K562 (cell line): ENCODE results near the gene PKDCC. TPM values are rescaled to one million over a fixed set of nuclear protein-coding genes. Genes with fewer than 3 reads are reported as not detected.

Source experiments
- ATAC-seq: fragments of 200-7000 bp; cut with Tn5 transposase; 3 replicates; pipeline ENCODE4 v1.9.1; 2020; ENCODE audit warnings: moderate library complexity
- BruUV-seq: library from RNA; stranded (reverse); fragments of 400-500 nt; replicated peaks from 2 replicates; lab custom pipeline; 2021; lab: Mats Ljungman, UMichigan
- CTCF ChIA-PET: fragments of 300-600 bp; formaldehyde crosslinking; extraction: SDS; loops from one replicate; lab custom pipeline; 2021; ENCODE audit warnings: low intra/inter-chr PET ratio; lab: Yijun Ruan, JAX
- POLR2A ChIA-PET: fragments of 300-600, 350-650 bp; sonication (Branson Sonifier 250); formaldehyde crosslinking; extraction: SDS; loops from one replicate; lab custom pipeline; 2021; ENCODE audit warnings: antibody characterized with exemption, inconsistent platforms; lab: Yijun Ruan, JAX
- DNase-seq, 4 experiments: peaks; one replicate each; pipeline versions ENCODE4 v3.0.0 to v3.0.0-alpha.2; 2011 to 2018; ENCODE audit warnings: low spot score in 3 of 4, mixed read lengths in 3 of 4; ENCODE audit errors: extremely low read depth in 1 of 4
- FAIRE-seq: peaks from 2 replicates; lab custom pipeline; 2011; peaks lifted over from hg19 to GRCh38; lab: Jason Lieb, UNC
- H2AFZ ChIP-seq: 2 replicates; pipeline ENCODE4 v1.6.0; 2011; ENCODE audit warnings: low read depth, low read length, control low read depth, inconsistent platforms
- H3K27ac ChIP-seq: fragments of 200-600 bp; 3 replicates; pipeline ENCODE4 v1.8.0; 2011; ENCODE audit warnings: low read depth, mild to moderate bottlenecking, control low read depth, inconsistent platforms, low read length, moderate library complexity, mixed read lengths; ENCODE audit errors: extremely low read depth
- H3K27me3 ChIP-seq, 2 experiments: fragments of 300-600 bp in 1 of 2; 2 replicates in 1 of 2; 3 replicates in 1 of 2; pipeline versions ENCODE4 v1.6.0 to v1.8.0; 2011; ENCODE audit warnings: inconsistent platforms in 2 of 2, low read length in 2 of 2, mild to moderate bottlenecking in 1 of 2, mixed read lengths in 1 of 2, moderate library complexity in 1 of 2; ENCODE audit not compliant: control insufficient read depth in 2 of 2, insufficient read depth in 2 of 2
- H3K36me3 ChIP-seq: fragments of 300-600 bp; 3 replicates; pipeline ENCODE4 v1.8.0; 2011; ENCODE audit warnings: mild to moderate bottlenecking, low read length, inconsistent platforms; ENCODE audit not compliant: control insufficient read depth, insufficient read depth
- H3K4me1 ChIP-seq, 2 experiments: fragments of 200-600 bp in 1 of 2; replicated peaks in 1 of 2; 2 replicates in 1 of 2; 3 replicates in 1 of 2; pipeline versions ENCODE4 v1.5.1 to v1.8.0; 2011; ENCODE audit warnings: inconsistent platforms in 2 of 2, low read length in 2 of 2, mild to moderate bottlenecking in 1 of 2, mixed read lengths in 1 of 2, moderate library complexity in 1 of 2; ENCODE audit not compliant: control insufficient read depth in 2 of 2, insufficient read depth in 2 of 2
- H3K4me2 ChIP-seq: 2 replicates; pipeline ENCODE4 v1.6.1; 2011; ENCODE audit warnings: low read length, control low read depth, inconsistent platforms, mixed read lengths; ENCODE audit not compliant: insufficient read depth
- H3K4me3 ChIP-seq: fragments of 200-600 bp; sonication (generic), shearing (Covaris generic); 2 replicates; pipeline ENCODE4 v1.5.1; 2016; ENCODE audit warnings: control low read depth, inconsistent platforms
- H3K79me2 ChIP-seq: fragments of 200-600 bp; 3 replicates; pipeline ENCODE4 v1.8.0; 2011; ENCODE audit warnings: low read length, inconsistent platforms; ENCODE audit not compliant: control insufficient read depth, insufficient read depth
- H3K9ac ChIP-seq, 2 experiments: 2 replicates each; pipeline versions ENCODE4 v1.6.0 to v1.6.1; 2011; ENCODE audit warnings: low read depth in 2 of 2, low read length in 2 of 2, control low read depth in 1 of 2, inconsistent platforms in 1 of 2, mild to moderate bottlenecking in 1 of 2, mixed read lengths in 1 of 2; ENCODE audit not compliant: insufficient read depth in 1 of 2
- H3K9me1 ChIP-seq: one replicate; pipeline ENCODE4 v1.6.0; 2011; ENCODE audit warnings: inconsistent platforms, mild to moderate bottlenecking, low read length, moderate library complexity; ENCODE audit not compliant: control insufficient read depth, insufficient read depth
- H3K9me3 ChIP-seq: replicated peaks from 2 replicates; pipeline ENCODE4 v1.5.1; 2011; ENCODE audit warnings: low read depth, low read length, inconsistent platforms; ENCODE audit not compliant: control insufficient read depth, insufficient read depth
- H4K20me1 ChIP-seq: replicated peaks from 2 replicates; pipeline ENCODE4 v1.6.1; 2011; ENCODE audit warnings: low read length, inconsistent platforms, mixed read lengths; ENCODE audit not compliant: control insufficient read depth, insufficient read depth
- IFI16 ChIP-seq: fragments of 250-450 bp; sonication (Bioruptor Pico); IDR thresholded peaks from 2 replicates; pipeline ENCODE4 v2.1.2; 2022; ENCODE audit warnings: mild to moderate bottlenecking, inconsistent platforms
- WGBS: fragments of 100-300 bp; shearing (Covaris generic); methylation state at CpG from one replicate; pipeline ENCODE4 v1.1.6; 2016; ENCODE audit warnings: low coverage, mixed read lengths; ENCODE audit not compliant: insufficient coverage; ENCODE audit errors: missing lambda C conversion rate; 5-methylcytosine and 5-hydroxymethylcytosine counted together
- in situ Hi-C: fragments of 300-500 bp; cut with MboI; formaldehyde crosslinking; loops from 4 replicates; pipeline ENCODE4 v1.15.0; 2018; ENCODE audit warnings: inconsistent platforms, mixed read lengths
- intact Hi-C: fragments of 100-400 bp; cut with micrococcal nuclease; formaldehyde crosslinking; loops from 2 replicates; pipeline ENCODE4 v1.14.2; 2022
- polyA plus RNA-seq, 8 experiments: library from polyadenylated mRNA; depleted of rRNA in 4 of 8; stranded (reverse) in 5 of 8; unstranded in 3 of 8; fragments of >200 nt; fragmentation: Nextera tagmentation in 2 of 8; fragmentation: Illumina TruSeq in 1 of 8; extraction: Ambion mirVana in 2 of 8; extraction: Trizol in 1 of 8; gene quantifications; 2 replicates each; pipeline versions ENCODE4 v1.2.1 to v1.2.3, GENCODE V29; 2011 to 2014; ENCODE audit warnings: inconsistent platforms in 1 of 8, missing spikeins in 1 of 8
- total RNA-seq, 7 experiments: library from RNA; depleted of rRNA in 6 of 7; stranded (reverse); fragments of >200 nt in 6 of 7; fragmentation: Illumina TruSeq in 2 of 7; extraction: Trizol in 2 of 7; gene quantifications; 2 replicates each; pipeline versions ENCODE4 v1.2.1 to v1.2.3, GENCODE V29; 2011 to 2021; ENCODE audit warnings: low replicate concordance in 1 of 7
- TF ChIP-seq, protein P1 (sequence below): fragments of 450-650 bp; IDR thresholded peaks from 2 replicates; pipeline ENCODE4 v1.6.1; 2018; ENCODE audit not compliant: partially characterized antibody

PKDCC gene
- total and polyA plus RNA-seq, 9 of the 15 experiments (the other 6 are each of a cell fraction or from before 2014, with no cell fraction given) = 0.62 to 14.8 (median 1.3) TPM; not detected in 2

DNA sequence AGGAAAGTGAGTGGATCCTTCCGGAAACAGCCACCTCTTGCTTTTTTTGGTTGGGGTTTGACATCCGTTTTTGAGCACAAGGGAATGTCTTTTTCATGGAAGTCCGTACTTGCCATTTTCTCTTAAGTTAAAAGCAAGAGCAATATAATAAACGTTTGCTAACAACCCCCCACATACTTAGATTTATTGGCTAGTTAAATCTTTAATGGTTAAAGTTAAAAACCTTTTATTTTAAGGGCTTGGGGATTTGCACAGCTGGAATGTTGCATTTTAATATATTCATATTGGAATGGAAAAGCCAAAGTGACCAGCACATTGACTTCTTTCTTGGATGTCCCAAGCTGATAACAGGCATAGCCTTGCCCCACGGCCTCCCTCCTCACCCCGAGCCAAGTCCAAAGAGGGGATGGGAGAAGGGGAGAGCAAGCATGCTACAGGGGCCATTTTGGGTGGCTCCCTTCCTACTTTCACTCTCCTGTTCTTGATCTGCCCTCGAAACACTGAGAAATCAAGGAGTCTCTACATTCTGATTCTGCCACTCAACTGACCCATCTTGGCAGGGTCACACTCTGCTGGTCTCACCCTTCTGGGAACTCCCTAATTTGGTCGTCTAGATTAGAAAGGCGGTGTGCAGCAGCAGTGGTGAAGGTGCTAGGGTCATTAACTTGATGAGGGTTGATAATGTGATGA, 48.1 kb upstream of the PKDCC start:
- intact Hi-C loops = no loop called here
- H3K4me1 ChIP-seq = no peaks in the 10 kb centered on the region
- TF ChIP-seq, protein P1, sequence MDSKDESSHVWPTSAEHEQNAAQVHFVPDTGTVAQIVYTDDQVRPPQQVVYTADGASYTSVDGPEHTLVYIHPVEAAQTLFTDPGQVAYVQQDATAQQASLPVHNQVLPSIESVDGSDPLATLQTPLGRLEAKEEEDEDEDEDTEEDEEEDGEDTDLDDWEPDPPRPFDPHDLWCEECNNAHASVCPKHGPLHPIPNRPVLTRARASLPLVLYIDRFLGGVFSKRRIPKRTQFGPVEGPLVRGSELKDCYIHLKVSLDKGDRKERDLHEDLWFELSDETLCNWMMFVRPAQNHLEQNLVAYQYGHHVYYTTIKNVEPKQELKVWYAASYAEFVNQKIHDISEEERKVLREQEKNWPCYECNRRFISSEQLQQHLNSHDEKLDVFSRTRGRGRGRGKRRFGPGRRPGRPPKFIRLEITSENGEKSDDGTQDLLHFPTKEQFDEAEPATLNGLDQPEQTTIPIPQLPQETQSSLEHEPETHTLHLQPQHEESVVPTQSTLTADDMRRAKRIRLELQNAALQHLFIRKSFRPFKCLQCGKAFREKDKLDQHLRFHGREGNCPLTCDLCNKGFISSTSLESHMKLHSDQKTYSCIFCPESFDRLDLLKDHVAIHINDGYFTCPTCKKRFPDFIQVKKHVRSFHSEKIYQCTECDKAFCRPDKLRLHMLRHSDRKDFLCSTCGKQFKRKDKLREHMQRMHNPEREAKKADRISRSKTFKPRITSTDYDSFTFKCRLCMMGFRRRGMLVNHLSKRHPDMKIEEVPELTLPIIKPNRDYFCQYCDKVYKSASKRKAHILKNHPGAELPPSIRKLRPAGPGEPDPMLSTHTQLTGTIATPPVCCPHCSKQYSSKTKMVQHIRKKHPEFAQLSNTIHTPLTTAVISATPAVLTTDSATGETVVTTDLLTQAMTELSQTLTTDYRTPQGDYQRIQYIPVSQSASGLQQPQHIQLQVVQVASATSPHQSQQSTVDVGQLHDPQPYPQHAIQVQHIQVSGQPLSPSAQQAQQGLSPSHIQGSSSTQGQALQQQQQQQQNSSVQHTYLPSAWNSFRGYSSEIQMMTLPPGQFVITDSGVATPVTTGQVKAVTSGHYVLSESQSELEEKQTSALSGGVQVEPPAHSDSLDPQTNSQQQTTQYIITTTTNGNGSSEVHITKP = peak; percentile 51
- no peak for TF ChIP-seq IFI16 (CRISPR knock-in tag)
- no peak overlapping the region for H3K4me2 ChIP-seq
- 0% methylated on average over 9 of the region's 9 CpGs for WGBS
- H3K4me3 ChIP-seq = no peak overlapping the region
- no TSS peak for BruUV-seq
- no peak for DNase-seq
- in situ Hi-C loops = no loop called here
- H3K9me1 ChIP-seq = no peaks in the 10 kb centered on the region
- no peak overlapping the region for H2AFZ ChIP-seq
- no peaks in the 10 kb centered on the region for H3K36me3 ChIP-seq
- FAIRE-seq = no peak
- H3K27ac ChIP-seq = no peak overlapping the region
- H4K20me1 ChIP-seq = no peaks in the 10 kb centered on the region
- ATAC-seq = no peak
- no peak overlapping the region for H3K9ac ChIP-seq
- ChIA-PET CTCF (no interaction called here), POLR2A (interaction anchor here (0.7 kb wide), 1 partner anchor 36 kb away, joined by 3 read pairs; no protein-coding TSS in a partner anchor)
- no peaks in the 10 kb centered on the region for H3K79me2 ChIP-seq
- H3K9me3 ChIP-seq = no peaks in the 10 kb centered on the region
- peaks cover 23 to 39% of the 10 kb centered on the region in 2 experiments for H3K27me3 ChIP-seq
